ENCODE results near the gene TNFAIP8L2.
A peak's percentile ranks its signal among the peaks of the same experiment; 100 is the strongest.

The TNFAIP8L2 gene

DNA sequence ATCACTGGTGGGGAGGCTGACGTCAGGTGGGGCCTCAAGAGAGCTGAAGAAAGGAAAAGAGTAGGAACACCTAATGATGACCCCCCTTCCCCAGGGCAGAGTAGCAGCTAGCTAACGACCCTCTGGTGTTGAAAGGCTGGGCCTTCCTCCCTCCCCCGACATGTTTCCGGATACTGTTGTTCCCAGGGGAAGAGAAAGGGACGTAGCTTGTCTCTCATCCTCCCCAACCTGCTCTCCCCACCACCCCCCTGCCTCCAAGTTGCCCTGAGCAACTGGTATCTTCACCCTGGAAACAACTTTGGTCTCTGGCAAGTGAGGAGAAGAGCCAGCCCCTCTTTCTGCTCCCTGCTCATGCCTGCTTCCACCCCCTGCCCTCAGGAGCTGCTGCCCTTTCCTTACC lies 12.5 kb upstream of the TNFAIP8L2 start:
- no peak overlapping the region for H3K9ac ChIP-seq (ENCODE audit: low read depth, low read length)
- ATAC-seq (ENCODE audit: insufficient read depth, low read depth) (no peak), DNase-seq (no peak)
- no peaks in the 10 kb centered on the region for H3K9me3 ChIP-seq (ENCODE audit: insufficient read depth, low read length, severe bottlenecking)
- H3K4me3 ChIP-seq (ENCODE audit: low read depth in 1 of 2, low read length in 2 of 2) = no peak overlapping the region
- no peak overlapping the region for H3K27ac ChIP-seq (ENCODE audit: low read length)
- no peaks in the 10 kb centered on the region for H3K36me3 ChIP-seq (ENCODE audit: insufficient read depth, low read length)
- H2AFZ ChIP-seq (ENCODE audit: low read depth, low read length) = no peak overlapping the region
- H3K27me3 ChIP-seq (ENCODE audit: insufficient read depth, low read length, poor library complexity) = no peaks in the 10 kb centered on the region
- no peaks in the 10 kb centered on the region; the same call in 1 of the 2 replicates for H3K79me2 ChIP-seq (ENCODE audit: insufficient read depth, low read length)
- TF ChIP-seq EZH2 (IDR thresholded peaks at IDR 0.05; ENCODE audit: borderline replicate concordance, low read depth, low read length, severe bottlenecking) = no peak
- TF ChIP-seq, protein P1, sequence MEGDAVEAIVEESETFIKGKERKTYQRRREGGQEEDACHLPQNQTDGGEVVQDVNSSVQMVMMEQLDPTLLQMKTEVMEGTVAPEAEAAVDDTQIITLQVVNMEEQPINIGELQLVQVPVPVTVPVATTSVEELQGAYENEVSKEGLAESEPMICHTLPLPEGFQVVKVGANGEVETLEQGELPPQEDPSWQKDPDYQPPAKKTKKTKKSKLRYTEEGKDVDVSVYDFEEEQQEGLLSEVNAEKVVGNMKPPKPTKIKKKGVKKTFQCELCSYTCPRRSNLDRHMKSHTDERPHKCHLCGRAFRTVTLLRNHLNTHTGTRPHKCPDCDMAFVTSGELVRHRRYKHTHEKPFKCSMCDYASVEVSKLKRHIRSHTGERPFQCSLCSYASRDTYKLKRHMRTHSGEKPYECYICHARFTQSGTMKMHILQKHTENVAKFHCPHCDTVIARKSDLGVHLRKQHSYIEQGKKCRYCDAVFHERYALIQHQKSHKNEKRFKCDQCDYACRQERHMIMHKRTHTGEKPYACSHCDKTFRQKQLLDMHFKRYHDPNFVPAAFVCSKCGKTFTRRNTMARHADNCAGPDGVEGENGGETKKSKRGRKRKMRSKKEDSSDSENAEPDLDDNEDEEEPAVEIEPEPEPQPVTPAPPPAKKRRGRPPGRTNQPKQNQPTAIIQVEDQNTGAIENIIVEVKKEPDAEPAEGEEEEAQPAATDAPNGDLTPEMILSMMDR (IDR thresholded peaks at IDR 0.05; ENCODE audit: borderline replicate concordance, extremely low read depth, low read length, poor library complexity, severe bottlenecking) = no peak
- no peak overlapping the region for H3K4me2 ChIP-seq (ENCODE audit: insufficient read depth, low read length)
- H3K4me1 ChIP-seq (ENCODE audit: insufficient read depth, low read length) = peaks cover 20% of the 10 kb centered on the region
- no peaks in the 10 kb centered on the region for H4K20me1 ChIP-seq (ENCODE audit: insufficient read depth, low read length)

DNA sequence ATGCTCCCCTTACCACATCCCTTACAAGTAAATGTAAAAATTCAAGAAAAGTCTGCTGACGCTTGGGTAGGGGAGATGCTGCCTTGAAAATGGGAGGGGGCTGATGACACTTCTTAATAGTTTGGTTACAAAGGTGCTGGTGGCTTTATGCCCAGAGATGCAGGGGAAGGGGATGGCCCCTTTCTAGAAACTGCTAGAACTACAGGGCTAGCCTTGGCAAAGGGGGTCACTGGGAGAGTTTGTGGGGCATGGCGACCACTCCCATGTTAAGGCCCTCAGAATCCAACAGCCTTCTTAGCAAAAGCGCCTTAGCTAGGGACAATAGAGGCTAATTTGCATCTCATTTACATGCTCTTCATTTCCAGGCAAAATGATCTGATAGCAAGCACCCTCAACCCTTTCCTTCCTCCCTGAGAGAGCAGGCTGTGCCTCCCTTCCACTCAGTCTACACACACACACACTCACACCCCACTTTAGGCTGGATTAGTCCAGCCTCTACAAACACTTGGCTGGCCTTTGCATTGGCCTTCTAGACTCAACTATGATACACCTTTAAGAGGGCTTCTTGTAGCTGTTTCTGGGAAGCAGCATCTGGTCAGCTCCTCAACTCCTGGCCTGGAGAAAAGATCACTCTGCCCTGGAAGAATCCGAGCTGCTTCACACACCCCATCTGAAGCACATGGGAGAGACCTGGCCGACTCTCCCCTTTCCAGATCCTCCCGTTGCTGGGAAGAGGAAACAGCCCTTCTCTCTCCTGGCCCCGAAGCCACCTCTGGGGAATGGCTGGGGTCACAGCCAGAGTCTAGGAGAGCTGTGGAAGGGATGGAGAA lies 11.8 kb upstream of the TNFAIP8L2 start:
- Histone ChIP-seq H3K27ac (ENCODE audit: low read length) (no peak overlapping the region), H3K4me3 (ENCODE audit: low read depth in 1 of 2, low read length in 2 of 2) (no peak overlapping the region), H4K20me1 (ENCODE audit: insufficient read depth, low read length) (no peaks in the 10 kb centered on the region), H3K36me3 (ENCODE audit: insufficient read depth, low read length) (no peaks in the 10 kb centered on the region), H3K9ac (ENCODE audit: low read depth, low read length) (no peak overlapping the region; the same call in 1 of the 2 replicates), H3K4me2 (ENCODE audit: insufficient read depth, low read length) (0 out of 2 replicates have a peak overlapping the region, but pooled peaks have one; percentile 87), H3K9me3 (ENCODE audit: insufficient read depth, low read length, severe bottlenecking) (no peaks in the 10 kb centered on the region), H3K79me2 (ENCODE audit: insufficient read depth, low read length) (no peaks in the 10 kb centered on the region; the same call in 1 of the 2 replicates), H2AFZ (ENCODE audit: low read depth, low read length) (no peak overlapping the region), H3K27me3 (ENCODE audit: insufficient read depth, low read length, poor library complexity) (no peaks in the 10 kb centered on the region), H3K4me1 (ENCODE audit: insufficient read depth, low read length) (peaks cover 20% of the 10 kb centered on the region)
- DNase-seq (no peak), ATAC-seq (ENCODE audit: insufficient read depth, low read depth) (no peak)
- TF ChIP-seq, protein P1 (IDR thresholded peaks at IDR 0.05; ENCODE audit: borderline replicate concordance, extremely low read depth, low read length, poor library complexity, severe bottlenecking) = no peak
- TF ChIP-seq EZH2 (IDR thresholded peaks at IDR 0.05; ENCODE audit: borderline replicate concordance, low read depth, low read length, severe bottlenecking) = no peak

DNA sequence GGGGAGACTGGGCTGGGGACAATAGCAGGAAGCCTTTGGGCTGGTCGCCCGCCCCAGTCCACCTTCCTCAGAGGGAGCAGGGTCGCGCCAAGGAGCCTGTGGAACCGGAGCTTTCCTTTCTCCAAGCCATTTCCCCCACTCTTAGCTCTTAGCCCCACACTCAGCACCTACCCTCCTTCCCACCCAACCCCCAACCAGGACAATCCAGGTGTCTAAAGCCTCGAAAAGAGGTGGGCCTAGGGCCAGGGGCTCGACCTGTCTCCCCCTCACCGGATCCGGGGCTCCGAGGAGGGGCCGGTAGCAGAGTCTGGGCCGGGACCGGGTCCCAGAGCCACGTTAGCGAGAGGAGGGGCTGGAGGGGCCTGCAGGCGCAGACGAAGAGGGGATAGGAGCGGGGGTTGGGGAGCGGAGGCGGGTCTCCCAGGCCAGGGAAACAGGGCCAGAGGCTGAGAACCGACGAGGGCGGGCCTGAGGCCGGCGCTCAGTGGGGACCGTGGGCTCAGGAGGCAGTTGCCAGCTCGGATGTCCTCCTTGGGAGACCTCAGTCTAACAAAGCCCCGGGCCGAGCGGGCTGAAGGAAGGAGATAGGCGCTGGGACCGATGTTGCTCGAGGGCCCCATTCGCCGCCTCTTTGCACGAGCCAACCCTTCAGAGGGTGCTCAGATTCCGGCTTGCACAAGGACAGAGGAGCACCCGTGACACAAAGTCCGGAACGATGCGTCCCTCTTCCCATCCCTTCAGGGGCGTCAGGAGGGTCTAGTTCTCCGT lies 11.0 kb upstream of the TNFAIP8L2 start:
- H3K9ac ChIP-seq (ENCODE audit: low read depth, low read length) = peak overlapping the region; percentile 57
- H3K4me1 ChIP-seq (ENCODE audit: insufficient read depth, low read length) = peaks cover 20% of the 10 kb centered on the region
- no peak for TF ChIP-seq EZH2 (IDR thresholded peaks at IDR 0.05; ENCODE audit: borderline replicate concordance, low read depth, low read length, severe bottlenecking)
- TF ChIP-seq, protein P1 (IDR thresholded peaks at IDR 0.05; ENCODE audit: borderline replicate concordance, extremely low read depth, low read length, poor library complexity, severe bottlenecking) = no peak
- H3K4me3 ChIP-seq (ENCODE audit: low read depth in 1 of 2, low read length in 2 of 2) = peak overlapping the region; percentile 52 to 86; a peak in 2 of 4 replicates
- H3K27me3 ChIP-seq (ENCODE audit: insufficient read depth, low read length, poor library complexity) = no peaks in the 10 kb centered on the region
- ATAC-seq (ENCODE audit: insufficient read depth, low read depth) (no peak), DNase-seq (no peak)
- no peaks in the 10 kb centered on the region for H3K36me3 ChIP-seq (ENCODE audit: insufficient read depth, low read length)
- H4K20me1 ChIP-seq (ENCODE audit: insufficient read depth, low read length) = no peaks in the 10 kb centered on the region
- H3K27ac ChIP-seq (ENCODE audit: low read length) = no peak overlapping the region
- H3K79me2 ChIP-seq (ENCODE audit: insufficient read depth, low read length) = no peaks in the 10 kb centered on the region; the same call in 1 of the 2 replicates
- H2AFZ ChIP-seq (ENCODE audit: low read depth, low read length) = peak overlapping the region; percentile 77
- H3K9me3 ChIP-seq (ENCODE audit: insufficient read depth, low read length, severe bottlenecking) = no peaks in the 10 kb centered on the region
- H3K4me2 ChIP-seq (ENCODE audit: insufficient read depth, low read length) = peak overlapping the region; percentile 87

Measured in DND-41 (cell line).